Activated T-cell treated with anti-CD3 and anti-CD28 coated beads for 1 hour (primary cell): ENCODE data around the gene VRK3.

Experiments used
- DNase-seq: peaks from one replicate; pipeline ENCODE4 v3.0.0-alpha.2; 2020; ENCODE audit warnings: low read depth

Gene VRK3

GRCh38 chr19:49929611-49930482 is 95.3 kb downstream of the VRK3 start:
- peak; percentile 83 for DNase-seq

GRCh38 chr19:49929121-49929610 is 96.0 kb downstream of the VRK3 start, which contains the start of the genes ATF5 and NUP62:
Gene ATF5, plus strand, starts transcription at chr19:49929205. Its CDS starts 1,646 bp downstream, at chr19:49930851.
Gene NUP62, minus strand, starts transcription at chr19:49929504. Its CDS starts 19,697 bp downstream, at chr19:49909807.
- peak; percentile 96 for DNase-seq

- no peak for DNase-seq
Measured at GRCh38 chr19:49927526-49928264, 97.5 kb downstream of the VRK3 start.

- DNase-seq: no peak
Measured at GRCh38 chr19:49926515-49926914, 98.7 kb downstream of the VRK3 start.
